H1 (cell line): ENCODE measurements around the gene BTBD9. TPM values are rescaled to one million over a fixed set of nuclear protein-coding genes. Genes with fewer than 3 reads are reported as not detected.

Experiments used
- CTCF ChIA-PET: fragments of 300-600 bp; sonication (Branson Sonifier 250); formaldehyde crosslinking; loops from one replicate; lab custom pipeline; 2021; ENCODE audit not compliant: partially characterized antibody; lab: Charles Lee
- POLR2A ChIA-PET: fragments of 300-600 bp; sonication (Branson Sonifier 250); formaldehyde crosslinking; loops from one replicate; lab custom pipeline; 2021; ENCODE audit warnings: inconsistent platforms; ENCODE audit not compliant: partially characterized antibody; lab: Charles Lee
- DNase-seq, 2 experiments: peaks; one replicate each; pipeline versions ENCODE4 v3.0.0 to v3.0.0-alpha.2; 2010 to 2022; ENCODE audit warnings: low spot score in 2 of 2, low read depth in 1 of 2, mixed read lengths in 1 of 2
- FAIRE-seq: peaks from 2 replicates; lab custom pipeline; 2011; peaks lifted over from hg19 to GRCh38; lab: Jason Lieb, UNC
- H2AFZ ChIP-seq: 2 replicates; pipeline ENCODE4 v1.8.1; 2012; ENCODE audit warnings: low read length, inconsistent platforms
- H2AK5ac ChIP-seq: 2 replicates; pipeline ENCODE4 v1.6.1; 2013; ENCODE audit warnings: low read depth, low read length
- H2BK120ac ChIP-seq: replicated peaks from 2 replicates; pipeline ENCODE3; 2013; ENCODE audit warnings: low read depth, low read length, inconsistent platforms
- H2BK12ac ChIP-seq: 2 replicates; pipeline ENCODE4 v1.6.1; 2013; ENCODE audit warnings: low read depth, low read length
- H2BK15ac ChIP-seq: 2 replicates; pipeline ENCODE4 v1.6.1; 2013; ENCODE audit warnings: low read length
- H2BK20ac ChIP-seq: 2 replicates; pipeline ENCODE4 v1.6.1; 2013; ENCODE audit warnings: low read length
- H2BK5ac ChIP-seq: 2 replicates; pipeline ENCODE4 v1.6.1; 2013; ENCODE audit warnings: low read depth, low read length
- H3K14ac ChIP-seq: 2 replicates; pipeline ENCODE4 v1.6.1; 2013; ENCODE audit warnings: inconsistent platforms; ENCODE audit not compliant: insufficient read length
- H3K18ac ChIP-seq: 2 replicates; pipeline ENCODE4 v1.6.1; 2013; ENCODE audit warnings: low read length; ENCODE audit errors: extremely low read depth
- H3K23ac ChIP-seq: 2 replicates; pipeline ENCODE4 v1.6.1; 2013; ENCODE audit warnings: inconsistent platforms; ENCODE audit not compliant: insufficient read length
- H3K23me2 ChIP-seq: 2 replicates; pipeline ENCODE4 v1.6.1; 2013; ENCODE audit warnings: low read depth, low read length
- H3K27ac ChIP-seq: 2 replicates; pipeline ENCODE4 v1.6.1; 2011; ENCODE audit warnings: low read depth, low read length, inconsistent platforms
- H3K27me3 ChIP-seq, 4 experiments: replicated peaks in 1 of 4; 1 replicate in 1 of 4; 2 replicates in 3 of 4; pipeline versions ENCODE4 v1.6.1 to v1.8.1; 2011 to 2013; ENCODE audit warnings: low read length in 3 of 4, mild to moderate bottlenecking in 3 of 4, inconsistent platforms in 2 of 4, mixed read lengths in 2 of 4, moderate library complexity in 1 of 4; ENCODE audit not compliant: control insufficient read depth in 3 of 4, insufficient read depth in 3 of 4; ENCODE audit errors: extremely low read depth in 1 of 4
- H3K36me3 ChIP-seq, 4 experiments: 2 replicates each; pipeline versions ENCODE4 v1.6.1 to v1.8.1; 2011 to 2013; ENCODE audit warnings: mild to moderate bottlenecking in 4 of 4, low read length in 3 of 4, moderate library complexity in 2 of 4, control low read depth in 1 of 4, inconsistent platforms in 1 of 4; ENCODE audit not compliant: insufficient read depth in 4 of 4, control insufficient read depth in 2 of 4
- H3K4ac ChIP-seq: replicated peaks from 2 replicates; pipeline ENCODE3; 2013; ENCODE audit warnings: low read length, low read depth, mixed read lengths, inconsistent platforms; ENCODE audit not compliant: insufficient read length
- H3K4me1 ChIP-seq, 4 experiments: replicated peaks in 1 of 4; 1 replicate in 1 of 4; 2 replicates in 3 of 4; pipeline versions ENCODE4 v1.6.1 to v1.8.1; 2011 to 2013; ENCODE audit warnings: low read length in 3 of 4, inconsistent platforms in 2 of 4, mixed read lengths in 1 of 4; ENCODE audit not compliant: insufficient read depth in 4 of 4, control insufficient read depth in 3 of 4
- H3K4me2 ChIP-seq, 2 experiments: 2 replicates each; pipeline versions ENCODE4 v1.6.1 to v1.8.1; 2011 to 2013; ENCODE audit warnings: low read depth in 2 of 2, low read length in 2 of 2, control low read depth in 1 of 2, inconsistent platforms in 1 of 2, mild to moderate bottlenecking in 1 of 2; ENCODE audit not compliant: insufficient read depth in 1 of 2
- H3K4me3 ChIP-seq, 4 experiments: fragments of 200-600, 300-600 bp in 1 of 4; sonication (generic), shearing (Covaris generic), sonication (Bioruptor Twin) in 1 of 4; 2 replicates each; pipeline versions ENCODE4 v1.5.1 to v1.8.1; 2011 to 2016; ENCODE audit warnings: low read length in 4 of 4, low read depth in 3 of 4, control low read depth in 2 of 4, inconsistent platforms in 2 of 4, mild to moderate bottlenecking in 2 of 4, mixed read lengths in 1 of 4, moderate library complexity in 1 of 4; ENCODE audit not compliant: insufficient read depth in 2 of 4; ENCODE audit errors: extremely low read depth in 1 of 4
- H3K56ac ChIP-seq: replicated peaks from 2 replicates; pipeline ENCODE3; 2013; ENCODE audit warnings: low read depth, mild to moderate bottlenecking, mixed read lengths, low read length, inconsistent platforms; ENCODE audit not compliant: insufficient read length
- H3K79me1 ChIP-seq: 2 replicates; pipeline ENCODE4 v1.6.1; 2013; ENCODE audit warnings: low read depth, low read length, control low read depth
- H3K79me2 ChIP-seq, 2 experiments: 2 replicates each; pipeline versions ENCODE4 v1.6.1 to v1.8.1; 2012 to 2013; ENCODE audit warnings: low read length in 2 of 2, mild to moderate bottlenecking in 2 of 2, inconsistent platforms in 1 of 2; ENCODE audit not compliant: insufficient read depth in 2 of 2, control insufficient read depth in 1 of 2
- H3K9ac ChIP-seq, 4 experiments: replicated peaks in 1 of 4; 1 replicate in 1 of 4; 2 replicates in 3 of 4; pipeline versions ENCODE4 v1.6.1 to v1.8.1; 2011 to 2013; ENCODE audit warnings: low read depth in 3 of 4, low read length in 3 of 4, control low read depth in 2 of 4, mild to moderate bottlenecking in 2 of 4, moderate library complexity in 2 of 4, inconsistent platforms in 1 of 4; ENCODE audit errors: extremely low read depth in 1 of 4
- H3K9me3 ChIP-seq, 2 experiments: 2 replicates each; pipeline versions ENCODE4 v1.6.1 to v1.8.1; 2012 to 2013; ENCODE audit warnings: mild to moderate bottlenecking in 2 of 2, moderate library complexity in 2 of 2, control low read depth in 1 of 2, inconsistent platforms in 1 of 2, low read depth in 1 of 2, low read length in 1 of 2, mixed read lengths in 1 of 2; ENCODE audit not compliant: insufficient read depth in 2 of 2
- H4K20me1 ChIP-seq, 2 experiments: replicated peaks in 1 of 2; 2 replicates each; pipeline versions ENCODE3 to v1.8.1; 2011 to 2013; ENCODE audit warnings: inconsistent platforms in 2 of 2, low read length in 2 of 2, mild to moderate bottlenecking in 1 of 2; ENCODE audit not compliant: insufficient read depth in 2 of 2, control insufficient read depth in 1 of 2
- H4K5ac ChIP-seq: 2 replicates; pipeline ENCODE4 v1.6.1; 2013; ENCODE audit warnings: low read length, low read depth, mixed read lengths, inconsistent platforms; ENCODE audit not compliant: insufficient read length
- H4K8ac ChIP-seq: 2 replicates; pipeline ENCODE4 v1.8.0; 2013; ENCODE audit warnings: mild to moderate bottlenecking, moderate library complexity, low read length, inconsistent platforms; ENCODE audit not compliant: insufficient read depth; ENCODE audit errors: extremely low read depth
- H4K91ac ChIP-seq: replicated peaks from 2 replicates; pipeline ENCODE3; 2013; ENCODE audit warnings: low read length, mixed read lengths, inconsistent platforms; ENCODE audit not compliant: insufficient read length
- BACH1 ChIP-seq: IDR thresholded peaks from 2 replicates; pipeline ENCODE4 v1.6.1; 2012; ENCODE audit warnings: low read length, improper control_type of control experiment
- BCL11A ChIP-seq, 2 experiments: IDR thresholded peaks; one replicate each; pipeline ENCODE4 v1.6.1; 2011; ENCODE audit warnings: low read depth in 2 of 2, low read length in 2 of 2, mild to moderate bottlenecking in 2 of 2
- CHD2 ChIP-seq: IDR thresholded peaks from 2 replicates; pipeline ENCODE4 v1.6.1; 2012; ENCODE audit warnings: low read length, improper control_type of control experiment
- HDAC2 ChIP-seq, 2 experiments: fragments of 300-600 bp in 1 of 2; sonication (generic) in 1 of 2; IDR thresholded peaks; 2 replicates each; pipeline ENCODE4 v1.6.1; 2011 to 2012; ENCODE audit warnings: low read depth in 2 of 2, low read length in 2 of 2, mild to moderate bottlenecking in 2 of 2, moderate library complexity in 2 of 2, borderline replicate concordance in 1 of 2, inconsistent platforms in 1 of 2
- SIX5 ChIP-seq: IDR thresholded peaks from 2 replicates; pipeline ENCODE4 v1.6.1; 2011; ENCODE audit warnings: mild to moderate bottlenecking, low read depth, low read length
- SP4 ChIP-seq: IDR thresholded peaks from 2 replicates; pipeline ENCODE4 v1.6.1; 2012; ENCODE audit warnings: low read length, inconsistent platforms
- SUZ12 ChIP-seq: fragments of 200-600 bp; sonication (generic); IDR thresholded peaks from 2 replicates; pipeline ENCODE4 v1.6.1; 2012; ENCODE audit warnings: mild to moderate bottlenecking, inconsistent platforms, low read length, moderate library complexity, mixed read lengths
- TAF1 ChIP-seq: IDR thresholded peaks from 2 replicates; pipeline ENCODE4 v1.6.1; 2011; ENCODE audit warnings: mild to moderate bottlenecking, low read depth, low read length
- WGBS, 2 experiments: shearing (Covaris generic) in 1 of 2; methylation state at CpG; one replicate each; pipeline versions ENCODE4 v1.1.6 to v1.1.7; 2013 to 2015; ENCODE audit warnings: low lambda C conversion rate in 2 of 2, mixed read lengths in 2 of 2, inconsistent platforms in 1 of 2, low coverage in 1 of 2, missing lambda C conversion rate in 1 of 2; ENCODE audit not compliant: insufficient replicate concordance in 2 of 2, insufficient coverage in 1 of 2, insufficient read length in 1 of 2; ENCODE audit errors: extremely low coverage in 1 of 2, missing lambda C conversion rate in 1 of 2; 5-methylcytosine and 5-hydroxymethylcytosine counted together
- polyA plus RNA-seq, 7 experiments: library from polyadenylated mRNA; depleted of rRNA in 3 of 7; stranded (reverse) in 5 of 7; unstranded in 2 of 7; fragments of >200 nt in 5 of 7; fragments of 200-250 nt in 2 of 7; gene quantifications; 1 replicate in 5 of 7; 2 replicates in 1 of 7; 4 replicates in 1 of 7; pipeline versions ENCODE4 v1.2.1 to v1.2.3, GENCODE V29; 2011 to 2013; ENCODE audit warnings: missing spikeins in 2 of 7, mixed read lengths in 2 of 7
- total RNA-seq: library from RNA; stranded (reverse); fragmentation: NEBNext Ultra II Directional; extraction: Animal tissue kit (Norgen Biotek cat#: 25700); gene quantifications from 2 replicates; pipeline ENCODE4 v1.2.1, GENCODE V29; 2021

BTBD9 gene
- total and polyA plus RNA-seq, 2 of the 8 experiments (the other 6 are each of a cell fraction or from before 2014, with no cell fraction given) = 0.92 to 4.1 TPM

- Histone ChIP-seq H2AK5ac (no peak overlapping the region), H3K23ac (no peak overlapping the region), H3K14ac (no peak overlapping the region), H2BK20ac (no peak overlapping the region), H2AFZ (no peak overlapping the region), H3K56ac (no peak overlapping the region), H2BK120ac (no peak overlapping the region), H3K4me1 (peaks cover 0 to 6% (median 2%) of the 10 kb centered on the region in 4 experiments; a peak in 2 of 7 replicates), H3K79me2 (no peaks in the 10 kb centered on the region), H3K4ac (no peak overlapping the region), H3K9me3 (no peaks in the 10 kb centered on the region), H3K9ac (no peak overlapping the region), H3K27ac (no peak overlapping the region), H2BK15ac (no peak overlapping the region), H3K4me3 (no peak overlapping the region), H4K91ac (no peak overlapping the region), H2BK5ac (no peak overlapping the region), H3K36me3 (no peaks in the 10 kb centered on the region), H3K27me3 (no peaks in the 10 kb centered on the region), H3K23me2 (no peaks in the 10 kb centered on the region), H4K20me1 (no peaks in the 10 kb centered on the region), H2BK12ac (no peak overlapping the region), H4K8ac (no peak overlapping the region), H3K4me2 (no peak overlapping the region), H3K18ac (no peak overlapping the region), H4K5ac (no peak overlapping the region), H3K79me1 (no peaks in the 10 kb centered on the region)
- POLR2A ChIA-PET = no interaction called here
- no peak for FAIRE-seq
- CTCF ChIA-PET = interaction anchor here (1.1 kb wide), 1 partner anchor 452 kb away, joined by 3 read pairs; no protein-coding TSS in a partner anchor
- no peak for DNase-seq
- TF ChIP-seq BACH1 (no peak), CHD2 (no peak), HDAC2 (IDR thresholded peaks at IDR 0.05; ENCODE audit: borderline replicate concordance in 1 of 2, low read depth in 2 of 2, low read length in 2 of 2) (no peak), SP4 (no peak), BCL11A (IDR thresholded peaks at IDR 0.05; ENCODE audit: low read depth in 2 of 2, low read length in 2 of 2) (no peak), SIX5 (no peak), TAF1 (no peak), SUZ12 (no peak)
- WGBS, 2 experiments = 83% methylated on average over 3 of the region's 3 CpGs; no CpG with 5 or more reads in 1 of the 2 experiments
These were observed 155.1 kb downstream of the BTBD9 start for GRCh38 chr6:38484656-38485055.
